HCT116 (cell line): ENCODE data around the gene EFR3B. TPM values are rescaled to one million over a fixed set of nuclear protein-coding genes. Genes with fewer than 3 reads are reported as not detected.

ENCODE experiments used
- ATAC-seq: fragments of 200-7000 bp; cut with Tn5 transposase; 2 replicates; pipeline ENCODE4 v1.9.1; 2020; ENCODE audit warnings: mild to moderate bottlenecking, moderate library complexity
- BruUV-seq: library from RNA; stranded (reverse); fragments of 400-500 nt; replicated peaks from 2 replicates; lab custom pipeline; 2021; lab: Mats Ljungman, UMichigan
- CTCF ChIA-PET: fragments of 300-600 bp; sonication (Branson Sonifier 250); formaldehyde crosslinking; loops from one replicate; lab custom pipeline; 2021; ENCODE audit warnings: antibody characterized with exemption; lab: Charles Lee
- POLR2A ChIA-PET: fragments of 300-600, 350-600 bp; sonication (Branson Sonifier 250); formaldehyde crosslinking; loops from one replicate; lab custom pipeline; 2021; ENCODE audit warnings: antibody characterized with exemption; lab: Charles Lee
- RAD21 ChIA-PET, 2 experiments: fragments of 300-600 bp; sonication (Branson Sonifier 250); formaldehyde crosslinking; loops; one replicate each; lab custom pipeline; 2023; ENCODE audit warnings: low total read pairs in 2 of 2; ENCODE audit not compliant: uncharacterized antibody in 2 of 2, unreplicated experiment in 2 of 2, low non-redundant PET in 1 of 2; lab: Charles Lee
- DNase-seq: peaks from one replicate; pipeline ENCODE4 v3.0.0-alpha.2; 2010; ENCODE audit warnings: low read depth, low spot score
- H2AFZ ChIP-seq: fragments of 200-600 bp; shearing (Covaris generic), sonication (generic); 2 replicates; pipeline ENCODE4 v1.6.1; 2017; ENCODE audit warnings: low read depth, mixed run types, mixed read lengths, antibody characterized with exemption, low read length; ENCODE audit not compliant: poor library complexity, severe bottlenecking
- H3K27ac ChIP-seq: 2 replicates; pipeline ENCODE4 v1.5.1; 2012; ENCODE audit warnings: low read depth, low read length
- H3K27me3 ChIP-seq: fragments of 200-600 bp; sonication (generic); 2 replicates; pipeline ENCODE4 v1.6.1; 2016; ENCODE audit warnings: mixed run types, low read length, mixed read lengths; ENCODE audit not compliant: insufficient read depth
- H3K36me3 ChIP-seq, 2 experiments: fragments of 200-500 bp in 1 of 2; fragments of 200-600 bp in 1 of 2; sonication (Bioruptor generic) in 1 of 2; sonication (generic) in 1 of 2; 2 replicates each; pipeline versions ENCODE4 v1.5.1 to v1.6.1; 2014 to 2016; ENCODE audit warnings: low read length in 2 of 2, inconsistent platforms in 1 of 2, mixed read lengths in 1 of 2, mixed run types in 1 of 2; ENCODE audit not compliant: insufficient read depth in 2 of 2, control insufficient read depth in 1 of 2
- H3K4me1 ChIP-seq, 2 experiments: fragments of 200-600 bp in 1 of 2; sonication (generic) in 1 of 2; 2 replicates each; pipeline versions ENCODE4 v1.5.1 to v1.6.1; 2012 to 2017; ENCODE audit warnings: low read length in 2 of 2, inconsistent platforms in 1 of 2, mild to moderate bottlenecking in 1 of 2, mixed read lengths in 1 of 2, mixed run types in 1 of 2, moderate library complexity in 1 of 2; ENCODE audit not compliant: insufficient read depth in 2 of 2, control insufficient read depth in 1 of 2
- H3K4me2 ChIP-seq: fragments of 200-600 bp; sonication (generic); 2 replicates; pipeline ENCODE4 v1.6.1; 2017; ENCODE audit warnings: mixed run types, low read length, mixed read lengths
- H3K4me3 ChIP-seq, 2 experiments: fragments of 200-600 bp in 1 of 2; sonication (generic) in 1 of 2; replicated peaks in 1 of 2; 2 replicates each; pipeline ENCODE4 v1.5.1; 2011 to 2016; ENCODE audit warnings: low read length in 2 of 2, control low read depth in 1 of 2, low read depth in 1 of 2, mild to moderate bottlenecking in 1 of 2, mixed read lengths in 1 of 2, mixed run types in 1 of 2
- H3K79me2 ChIP-seq: fragments of 200-600 bp; sonication (generic); 2 replicates; pipeline ENCODE4 v1.6.1; 2017; ENCODE audit warnings: mild to moderate bottlenecking, mixed run types, low read length, moderate library complexity, mixed read lengths; ENCODE audit not compliant: insufficient read depth
- H3K9ac ChIP-seq: fragments of 200-600 bp; sonication (generic); 2 replicates; pipeline ENCODE4 v1.6.1; 2016; ENCODE audit warnings: low read length, mixed read lengths
- H3K9me2 ChIP-seq: fragments of 200-600 bp; sonication (generic), shearing (Covaris generic); 2 replicates; pipeline ENCODE4 v1.6.1; 2017; ENCODE audit warnings: mixed run types, mild to moderate bottlenecking, moderate library complexity; ENCODE audit not compliant: insufficient read depth
- H3K9me3 ChIP-seq, 2 experiments: fragments of 200-500 bp in 1 of 2; fragments of 200-600 bp in 1 of 2; sonication (Bioruptor generic) in 1 of 2; sonication (generic) in 1 of 2; 2 replicates each; pipeline ENCODE4 v1.6.1; 2014 to 2017; ENCODE audit warnings: low read length in 2 of 2, mixed read lengths in 2 of 2, inconsistent platforms in 1 of 2, low read depth in 1 of 2, mild to moderate bottlenecking in 1 of 2, mixed run types in 1 of 2, moderate library complexity in 1 of 2; ENCODE audit not compliant: control insufficient read depth in 1 of 2, insufficient read depth in 1 of 2
- H4K20me1 ChIP-seq: fragments of 200-600 bp; sonication (generic), shearing (Covaris generic); 2 replicates; pipeline ENCODE4 v1.6.1; 2017; ENCODE audit warnings: mixed run types, mild to moderate bottlenecking, moderate library complexity; ENCODE audit not compliant: insufficient read depth
- CBX3 ChIP-seq: IDR thresholded peaks from 2 replicates; pipeline ENCODE4 v1.6.1; 2012; ENCODE audit warnings: low read depth
- CEBPB ChIP-seq: IDR thresholded peaks from 2 replicates; pipeline ENCODE4 v1.6.1; 2012; ENCODE audit warnings: low read depth
- CTCF ChIP-seq, 3 experiments: fragments of 200-600 bp in 1 of 3; sonication (generic) in 1 of 3; IDR thresholded peaks in 2 of 3; conservative IDR thresholded peaks in 1 of 3; 2 replicates each; pipeline ENCODE4 v1.5.1; 2012 to 2017; ENCODE audit warnings: low read depth in 2 of 3, low read length in 2 of 3, antibody characterized with exemption in 1 of 3, borderline replicate concordance in 1 of 3, control low read depth in 1 of 3, mild to moderate bottlenecking in 1 of 3, mixed read lengths in 1 of 3, mixed run types in 1 of 3, moderate library complexity in 1 of 3; ENCODE audit not compliant: insufficient read depth in 1 of 3
- EGR1 ChIP-seq: IDR thresholded peaks from 2 replicates; pipeline ENCODE4 v1.6.1; 2012; ENCODE audit warnings: low read depth
- ELF1 ChIP-seq: IDR thresholded peaks from 2 replicates; pipeline ENCODE4 v1.6.1; 2012; ENCODE audit warnings: low read depth, borderline replicate concordance
- EZH2 ChIP-seq: fragments of 200-600 bp; sonication (generic); IDR thresholded peaks from 2 replicates; pipeline ENCODE4 v1.6.1; 2017; ENCODE audit warnings: antibody characterized with exemption, mixed run types
- EZH2phosphoT487 ChIP-seq: fragments of 200-600 bp; IDR thresholded peaks from 2 replicates; pipeline ENCODE4 v1.6.1; 2018; ENCODE audit warnings: antibody characterized with exemption, borderline replicate concordance
- MAX ChIP-seq: IDR thresholded peaks from 2 replicates; pipeline ENCODE4 v1.6.1; 2012
- POLR2AphosphoS5 ChIP-seq: IDR thresholded peaks from 2 replicates; pipeline ENCODE4 v1.6.1; 2011; ENCODE audit warnings: mild to moderate bottlenecking, low read depth, low read length, moderate library complexity
- SRF ChIP-seq: IDR thresholded peaks from 2 replicates; pipeline ENCODE4 v1.6.1; 2012; ENCODE audit warnings: low read depth
- TCF7L2 ChIP-seq: IDR thresholded peaks from 2 replicates; pipeline ENCODE4 v1.7.0; 2011; ENCODE audit warnings: borderline replicate concordance, inconsistent platforms; ENCODE audit not compliant: insufficient read depth, insufficient read length; ENCODE audit errors: extremely low read depth
- YY1 ChIP-seq: IDR thresholded peaks from 2 replicates; pipeline ENCODE4 v1.6.1; 2011; ENCODE audit warnings: low read length, low read depth, moderate library complexity, mild to moderate bottlenecking; ENCODE audit not compliant: insufficient replicate concordance; ENCODE audit errors: extremely low read depth
- ZBTB33 ChIP-seq: IDR thresholded peaks from 2 replicates; pipeline ENCODE4 v1.6.1; 2011; ENCODE audit warnings: mild to moderate bottlenecking, low read length, moderate library complexity; ENCODE audit not compliant: insufficient replicate concordance; ENCODE audit errors: extremely low read depth
- ZFX ChIP-seq: fragments of 450-650 bp; IDR thresholded peaks from 2 replicates; pipeline ENCODE4 v1.6.1; 2017
- ZNF274 ChIP-seq: fragments of 200-500 bp; sonication (Bioruptor generic); IDR thresholded peaks from 2 replicates; pipeline ENCODE4 v1.6.1; 2014; ENCODE audit warnings: mild to moderate bottlenecking, low read depth, low read length, inconsistent platforms
- intact Hi-C: fragments of 100-400 bp; cut with micrococcal nuclease; formaldehyde crosslinking; loops from 2 replicates; pipeline ENCODE4 v1.10.0; 2022
- total RNA-seq: library from RNA; stranded (reverse); gene quantifications from one replicate; pipeline ENCODE4 v1.2.1, GENCODE V29; 2021; ENCODE audit not compliant: unreplicated experiment

Gene EFR3B
- total RNA-seq, 1 experiment from 2014 or later: 0.96 TPM

GRCh38 chr2:25174192-25174861 lies 132.5 kb downstream of the EFR3B start:
- TF ChIP-seq ZFX: no peak
- TF ChIP-seq TCF7L2: no peak
- TF ChIP-seq YY1: no peak
- no peak for TF ChIP-seq CBX3
- no peak for TF ChIP-seq CEBPB
- DNase-seq (no peak), ATAC-seq (no peak)
- ChIA-PET CTCF (interaction anchor here (1.0 kb wide), 1 partner anchor 9 kb away, joined by 3 read pairs; no protein-coding TSS in a partner anchor), RAD21 (no interaction called here), POLR2A (no interaction called here)
- intact Hi-C loops: no loop called here
- Histone ChIP-seq H3K36me3 (no peaks in the 10 kb centered on the region), H3K9me2 (no peaks in the 10 kb centered on the region), H3K9ac (no peak overlapping the region), H3K4me1 (no peaks in the 10 kb centered on the region), H3K4me2 (no peak overlapping the region), H3K27me3 (no peaks in the 10 kb centered on the region), H3K27ac (no peak overlapping the region), H3K9me3 (no peaks in the 10 kb centered on the region), H3K79me2 (no peaks in the 10 kb centered on the region), H4K20me1 (no peaks in the 10 kb centered on the region), H2AFZ (no peak overlapping the region), H3K4me3 (no peak overlapping the region)
- BruUV-seq: no TSS peak

GRCh38 chr2:25176138-25176537 lies 134.3 kb downstream of the EFR3B start:
- Histone ChIP-seq H3K4me2 (no peak overlapping the region), H3K9ac (no peak overlapping the region), H3K9me3 (no peaks in the 10 kb centered on the region), H3K4me1 (no peaks in the 10 kb centered on the region), H4K20me1 (no peaks in the 10 kb centered on the region), H3K27me3 (no peaks in the 10 kb centered on the region), H3K4me3 (no peak overlapping the region), H3K79me2 (no peaks in the 10 kb centered on the region), H2AFZ (no peak overlapping the region), H3K36me3 (no peaks in the 10 kb centered on the region), H3K27ac (no peak overlapping the region), H3K9me2 (no peaks in the 10 kb centered on the region)
- DNase-seq: no peak
- ChIA-PET RAD21 (no interaction called here), POLR2A (no interaction called here), CTCF (no interaction called here)
- intact Hi-C loops: no loop called here
- BruUV-seq: no TSS peak
- no peak for ATAC-seq
- TF ChIP-seq CBX3 (no peak), SRF (no peak), ZFX (no peak), EGR1 (no peak), MAX (no peak), ZNF274 (no peak), ELF1 (no peak), CTCF (IDR thresholded peaks at IDR 0.05 in 2 of 3, conservative IDR thresholded peaks at IDR 0.05 in 1 of 3; ENCODE audit: borderline replicate concordance in 1 of 3, insufficient read depth in 1 of 3, low read depth in 2 of 3, low read length in 2 of 3) (no peak), EZH2phosphoT487 (no peak), EZH2 (no peak), TCF7L2 (no peak), POLR2AphosphoS5 (no peak), ZBTB33 (no peak)
